HepG2 (cell line): Measurements from ENCODE around the gene DDRGK1. TPM values are rescaled to one million over a fixed set of nuclear protein-coding genes. Genes with fewer than 3 reads are reported as not detected.

Experiments used
- ATF2 ChIP-seq: sonication (generic); formaldehyde crosslinking; IDR thresholded peaks from 2 replicates; pipeline ENCODE4 v1.4.0; 2020; ENCODE audit warnings: missing genetic modification reagents
- CSRNP1 ChIP-seq: sonication (generic); formaldehyde crosslinking; IDR thresholded peaks from 2 replicates; pipeline ENCODE4 v1.8.1; 2023; ENCODE audit warnings: mild to moderate bottlenecking, missing genetic modification reagents
- FOXA1 ChIP-seq, 2 experiments: fragments of 450-650 bp in 1 of 2; sonication (generic) in 1 of 2; formaldehyde crosslinking in 1 of 2; IDR thresholded peaks; 2 replicates each; pipeline versions ENCODE4 v1.4.0 to v1.6.1; 2016 to 2020; ENCODE audit warnings: missing genetic modification reagents in 1 of 2
- ISL2 ChIP-seq: sonication (generic); formaldehyde crosslinking; IDR thresholded peaks from 2 replicates; pipeline ENCODE4 v1.5.0; 2020; ENCODE audit warnings: missing genetic modification reagents
- KAT7 ChIP-seq: IDR thresholded peaks from 2 replicates; pipeline ENCODE4 v1.6.1; 2018; ENCODE audit warnings: borderline replicate concordance, missing compliant biosample characterization
- NFKBIZ ChIP-seq: IDR thresholded peaks from 2 replicates; pipeline ENCODE4 v1.6.1; 2018; ENCODE audit warnings: missing genetic modification reagents, missing compliant biosample characterization
- NR3C1 ChIP-seq: sonication (generic); formaldehyde crosslinking; IDR thresholded peaks from 2 replicates; pipeline ENCODE4 v1.4.0; 2020; ENCODE audit warnings: missing genetic modification reagents
- POLR2G ChIP-seq: fragments of 200-400 bp; formaldehyde crosslinking; IDR thresholded peaks from 2 replicates; pipeline ENCODE4 v1.6.1; 2018; ENCODE audit warnings: mild to moderate bottlenecking, low read depth, low read length, moderate library complexity
- ZBTB34 ChIP-seq: sonication (generic); formaldehyde crosslinking; IDR thresholded peaks from 2 replicates; pipeline ENCODE4 v1.8.0; 2022; ENCODE audit warnings: mild to moderate bottlenecking, missing genetic modification reagents
- ZNF33A ChIP-seq: sonication (generic); formaldehyde crosslinking; IDR thresholded peaks from 2 replicates; pipeline ENCODE4 v1.5.1; 2020; ENCODE audit warnings: missing genetic modification reagents, mild to moderate bottlenecking, moderate library complexity, borderline replicate concordance
- ZNF639 ChIP-seq: conservative IDR thresholded peaks from 2 replicates; pipeline ENCODE4 v1.6.1; 2018; ENCODE audit warnings: missing genetic modification reagents
- ZNF703 ChIP-seq: sonication (generic); formaldehyde crosslinking; IDR thresholded peaks from 2 replicates; pipeline ENCODE4 v1.5.1; 2020; ENCODE audit warnings: missing genetic modification reagents, mild to moderate bottlenecking, moderate library complexity, borderline replicate concordance
- ZNF850 ChIP-seq: sonication (generic); formaldehyde crosslinking; conservative IDR thresholded peaks from 2 replicates; pipeline ENCODE4 v1.9.0; 2021; ENCODE audit warnings: mild to moderate bottlenecking, missing genetic modification reagents
- ZSCAN30 ChIP-seq: sonication (generic); formaldehyde crosslinking; IDR thresholded peaks from 2 replicates; pipeline ENCODE4 v1.5.0; 2020; ENCODE audit warnings: mild to moderate bottlenecking, missing genetic modification reagents
- polyA plus RNA-seq, 8 experiments: library from polyadenylated mRNA; depleted of rRNA in 3 of 8; stranded (reverse) in 7 of 8; unstranded in 1 of 8; fragments of >200 nt; fragmentation: Illumina TruSeq in 4 of 8; extraction: Trizol in 4 of 8; gene quantifications; 2 replicates each; pipeline versions ENCODE4 v1.2.1 to v1.2.3, GENCODE V29; 2011 to 2016; ENCODE audit warnings: low read depth in 4 of 8, missing spikeins in 1 of 8, mixed read lengths in 1 of 8; ENCODE audit not compliant: insufficient read depth in 1 of 8
- total RNA-seq, 5 experiments: library from RNA; depleted of rRNA; stranded (reverse); fragments of >200 nt; fragmentation: Illumina TruSeq; extraction: Trizol; gene quantifications; 2 replicates each; pipeline ENCODE4 v1.2.3, GENCODE V29; 2016; ENCODE audit warnings: low read depth in 1 of 5
- TF ChIP-seq, protein P1 (sequence below): fragments of 450-650 bp; IDR thresholded peaks from 2 replicates; pipeline ENCODE4 v1.6.1; 2017
- TF ChIP-seq, protein P2 (sequence below): sonication (generic); formaldehyde crosslinking; IDR thresholded peaks from 2 replicates; pipeline ENCODE4 v1.4.0; 2020; ENCODE audit warnings: missing genetic modification reagents, low read depth, mild to moderate bottlenecking, borderline replicate concordance

The DDRGK1 gene
- total and polyA plus RNA-seq, 2 of the 13 experiments (the other 11 are each of a cell fraction or from before 2014, with no cell fraction given), result 96.7 to 149 TPM

- TF ChIP-seq ZNF703 (CRISPR knock-in tag) (peak; percentile 64), NR3C1 (CRISPR knock-in tag) (no peak), ATF2 (CRISPR knock-in tag) (peak; percentile 98), POLR2G (peak; percentile 58), ZNF850 (CRISPR knock-in tag) (peak; percentile 77; the same call in 1 of the 2 replicates), FOXA1 (IDR thresholded peaks at IDR 0.05) (peak; percentile 92), FOXA1 (CRISPR knock-in tag; IDR thresholded peaks at IDR 0.05) (peak; percentile 99), ISL2 (CRISPR knock-in tag) (peak; percentile 91), ZNF33A (CRISPR knock-in tag) (peak; percentile 83; the same call in 1 of the 2 replicates), KAT7 (CRISPR knock-in tag) (peak; percentile 51; the same call in 1 of the 2 replicates), ZNF639 (CRISPR knock-in tag) (peak; percentile 84), NFKBIZ (CRISPR knock-in tag) (peak; percentile 80; the same call in 1 of the 2 replicates), ZBTB34 (CRISPR knock-in tag) (peak; percentile 65; the same call in 1 of the 2 replicates), ZSCAN30 (CRISPR knock-in tag) (no peak), CSRNP1 (CRISPR knock-in tag) (peak; percentile 80)
- TF ChIP-seq, protein P1, sequence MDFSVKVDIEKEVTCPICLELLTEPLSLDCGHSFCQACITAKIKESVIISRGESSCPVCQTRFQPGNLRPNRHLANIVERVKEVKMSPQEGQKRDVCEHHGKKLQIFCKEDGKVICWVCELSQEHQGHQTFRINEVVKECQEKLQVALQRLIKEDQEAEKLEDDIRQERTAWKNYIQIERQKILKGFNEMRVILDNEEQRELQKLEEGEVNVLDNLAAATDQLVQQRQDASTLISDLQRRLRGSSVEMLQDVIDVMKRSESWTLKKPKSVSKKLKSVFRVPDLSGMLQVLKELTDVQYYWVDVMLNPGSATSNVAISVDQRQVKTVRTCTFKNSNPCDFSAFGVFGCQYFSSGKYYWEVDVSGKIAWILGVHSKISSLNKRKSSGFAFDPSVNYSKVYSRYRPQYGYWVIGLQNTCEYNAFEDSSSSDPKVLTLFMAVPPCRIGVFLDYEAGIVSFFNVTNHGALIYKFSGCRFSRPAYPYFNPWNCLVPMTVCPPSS, result no peak
- TF ChIP-seq, protein P2, sequence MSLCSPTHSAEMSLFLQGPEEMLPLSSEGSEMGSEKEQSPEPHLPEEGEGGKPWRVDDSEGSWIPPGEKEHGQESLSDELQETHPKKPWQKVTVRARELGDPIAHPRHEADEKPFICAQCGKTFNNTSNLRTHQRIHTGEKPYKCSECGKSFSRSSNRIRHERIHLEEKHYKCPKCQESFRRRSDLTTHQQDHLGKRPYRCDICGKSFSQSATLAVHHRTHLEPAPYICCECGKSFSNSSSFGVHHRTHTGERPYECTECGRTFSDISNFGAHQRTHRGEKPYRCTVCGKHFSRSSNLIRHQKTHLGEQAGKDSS (CRISPR knock-in tag), result peak; percentile 99
Measured at GRCh38 chr20:3222635-3223600, 18.4 kb upstream of the DDRGK1 start (continued).
